Muscle of leg (tissue), 11 donors: Measurements from ENCODE around the gene PRDX6. TPM values are rescaled to one million over a fixed set of nuclear protein-coding genes. Genes with fewer than 3 reads are reported as not detected.

ENCODE experiments used
- DNase-seq: peaks from one replicate; pipeline ENCODE4 v3.0.0; 2013
- H3K27ac ChIP-seq: one replicate; pipeline ENCODE4 v1.5.1; 2013; ENCODE audit warnings: mild to moderate bottlenecking, low read length, control low read depth
- H3K27me3 ChIP-seq: one replicate; pipeline ENCODE4 v1.6.1; 2013; ENCODE audit warnings: low read length; ENCODE audit not compliant: control insufficient read depth, insufficient read depth
- H3K36me3 ChIP-seq: one replicate; pipeline ENCODE4 v1.6.1; 2013; ENCODE audit warnings: low read length; ENCODE audit not compliant: control insufficient read depth, insufficient read depth
- H3K4me1 ChIP-seq: one replicate; pipeline ENCODE4 v1.6.1; 2013; ENCODE audit warnings: low read length; ENCODE audit not compliant: control insufficient read depth, insufficient read depth
- H3K4me3 ChIP-seq: one replicate; pipeline ENCODE4 v1.5.1; 2013; ENCODE audit warnings: low read length, control low read depth
- H3K9me3 ChIP-seq: replicated peaks from 2 replicates; pipeline ENCODE4 v1.6.1; 2013; ENCODE audit warnings: low read depth, low read length; ENCODE audit not compliant: control insufficient read depth
- WGBS: methylation state at CpG from one replicate; pipeline ENCODE4 v1.1.5; 2013; ENCODE audit warnings: missing lambda C conversion rate; ENCODE audit not compliant: insufficient coverage; 5-methylcytosine and 5-hydroxymethylcytosine counted together
- polyA plus RNA-seq, 8 donors: library from polyadenylated mRNA; unstranded; fragments of 120-200 nt; gene quantifications; one replicate each; pipeline versions ENCODE4 v1.2.1 to v1.2.3, GENCODE V29; 2013; ENCODE audit warnings: inconsistent platforms in 1 of 8, low replicate concordance in 1 of 8; ENCODE audit not compliant: insufficient read length in 8 of 8, insufficient read depth in 1 of 8
- total RNA-seq: library from RNA; stranded (reverse); fragments of 120-200 nt; gene quantifications from one replicate; pipeline ENCODE4 v1.2.4, GENCODE V29; 2013

PRDX6 gene
- total and polyA plus RNA-seq, 9 donors: 370 to 753 (median 541) TPM

- no peak for DNase-seq
- H3K4me1 ChIP-seq: no peaks in the 10 kb centered on the region
- whole genome bisulfite sequencing: 53% methylated on average over 2 of the region's 4 CpGs
Observed at GRCh38 chr1:173530795-173531693, 53.9 kb downstream of the PRDX6 start.

GRCh38 chr1:173532237-173532636 is 55.1 kb downstream of the PRDX6 start:
- Histone ChIP-seq H3K9me3 (no peaks in the 10 kb centered on the region), H3K4me3 (no peak overlapping the region), H3K36me3 (no peaks in the 10 kb centered on the region), H3K27ac (no peak overlapping the region), H3K4me1 (no peaks in the 10 kb centered on the region), H3K27me3 (no peaks in the 10 kb centered on the region)
- no peak for DNase-seq

More at GRCh38 chr1:173530795-173531693, 53.9 kb downstream of the PRDX6 start:
- Histone ChIP-seq H3K36me3 (no peaks in the 10 kb centered on the region), H3K27me3 (no peaks in the 10 kb centered on the region), H3K27ac (no peak overlapping the region), H3K4me3 (no peak overlapping the region), H3K9me3 (no peaks in the 10 kb centered on the region)

- H3K27me3 ChIP-seq: no peaks in the 10 kb centered on the region
- no peak overlapping the region for H3K4me3 ChIP-seq
- H3K36me3 ChIP-seq: no peaks in the 10 kb centered on the region
- no peak for DNase-seq
- no peak overlapping the region for H3K27ac ChIP-seq
- no peaks in the 10 kb centered on the region for H3K9me3 ChIP-seq
- no peaks in the 10 kb centered on the region for H3K4me1 ChIP-seq
Observed at GRCh38 chr1:173536223-173536622, 59.1 kb downstream of the PRDX6 start.

Other genes starting within 250 kb of the PRDX6 start
- gene SLC9C2, start 125.7 kb downstream of the PRDX6 start, total RNA-seq: not detected
- gene SLC9C2, start 125.7 kb downstream of the PRDX6 start, polyA plus RNA-seq: under 1 TPM in 2 of 8 donors, not detected in 6; 0.36 to 0.44 TPM
- gene TEX50, start 158.0 kb downstream of the PRDX6 start, total RNA-seq: not detected
- not detected for gene TEX50, start 158.0 kb downstream of the PRDX6 start, polyA plus RNA-seq
- gene ANKRD45, start 192.5 kb downstream of the PRDX6 start, total RNA-seq: 0.53 TPM
- under 1 TPM; 0.21 to 0.69 (median 0.47) TPM for gene ANKRD45, start 192.5 kb downstream of the PRDX6 start, polyA plus RNA-seq
- gene KLHL20, start 237.6 kb downstream of the PRDX6 start, total RNA-seq: 21.2 TPM
- gene KLHL20, start 237.6 kb downstream of the PRDX6 start, polyA plus RNA-seq: 10 to 100 TPM; 15.4 to 27.8 (median 24.2) TPM